ENCODE results near the gene FER. TPM values are rescaled to one million over a fixed set of nuclear protein-coding genes. Genes with fewer than 3 reads are reported as not detected.

FER gene
- total RNA-seq, 2 experiments from 2014 or later, result 14.2 to 15.9 TPM

GRCh38 chr5:109143031-109143430, 395.3 kb downstream of the FER start:
- no peaks in the 10 kb centered on the region for H3K9me3 ChIP-seq (ENCODE audit: control insufficient read depth in 1 of 2, insufficient read depth in 1 of 2, low read length in 2 of 2)
- no peak overlapping the region for H3K4me3 Mint-ChIP-seq
- H3K27ac ChIP-seq (ENCODE audit: low read depth in 1 of 2, low read length in 2 of 2), result no peak overlapping the region
- no peaks in the 10 kb centered on the region for H3K36me3 Mint-ChIP-seq (ENCODE audit: low read depth)
- no peaks in the 10 kb centered on the region for H3K27me3 Mint-ChIP-seq
- no peak overlapping the region for H3K27ac Mint-ChIP-seq
- CTCF ChIA-PET, result interaction anchor here (0.5 kb wide), 1 partner anchor 404 kb away, joined by 4 read pairs; no protein-coding TSS in a partner anchor
- TF ChIP-seq CTCF (IDR thresholded peaks at IDR 0.05), result no peak
- DNase-seq (no peak), ATAC-seq (ENCODE audit: poor library complexity) (no peak)
- no peaks in the 10 kb centered on the region for H3K9me3 Mint-ChIP-seq
- POLR2A ChIA-PET, result no interaction called here
- H3K4me3 ChIP-seq (ENCODE audit: low read length), result no peak overlapping the region
- no peaks in the 10 kb centered on the region for H3K4me1 ChIP-seq (ENCODE audit: insufficient read depth, low read length)
- no peaks in the 10 kb centered on the region for H3K27me3 ChIP-seq (ENCODE audit: control insufficient read depth in 1 of 2, insufficient read depth in 2 of 2, low read length in 2 of 2)
- intact Hi-C loops (cut with DNase I, micrococcal nuclease), result no loop called here
- no peaks in the 10 kb centered on the region for H3K36me3 ChIP-seq (ENCODE audit: insufficient read depth, low read length)
- H3K4me1 Mint-ChIP-seq (ENCODE audit: low read depth), result no peaks in the 10 kb centered on the region

- no peaks in the 10 kb centered on the region for H3K36me3 Mint-ChIP-seq (ENCODE audit: low read depth)
- CTCF ChIA-PET, result interaction anchor here (0.8 to 1.1 kb wide), 2 partner anchors 10 to 37 kb away, joined by 3 read pairs; no protein-coding TSS in a partner anchor
- H3K4me3 Mint-ChIP-seq, result no peak overlapping the region
- Histone ChIP-seq H3K4me1 (ENCODE audit: insufficient read depth, low read length) (no peaks in the 10 kb centered on the region), H3K4me3 (ENCODE audit: low read length) (no peak overlapping the region), H3K9me3 (ENCODE audit: control insufficient read depth in 1 of 2, insufficient read depth in 1 of 2, low read length in 2 of 2) (no peaks in the 10 kb centered on the region), H3K36me3 (ENCODE audit: insufficient read depth, low read length) (no peaks in the 10 kb centered on the region), H3K27me3 (ENCODE audit: control insufficient read depth in 1 of 2, insufficient read depth in 2 of 2, low read length in 2 of 2) (no peaks in the 10 kb centered on the region), H3K27ac (ENCODE audit: low read depth in 1 of 2, low read length in 2 of 2) (no peak overlapping the region)
- no peaks in the 10 kb centered on the region for H3K9me3 Mint-ChIP-seq
- no peak overlapping the region for H3K27ac Mint-ChIP-seq
- H3K4me1 Mint-ChIP-seq (ENCODE audit: low read depth), result no peaks in the 10 kb centered on the region
- POLR2A ChIA-PET, result interaction anchor here (0.6 kb wide), 1 partner anchor 283 kb away, joined by 3 read pairs; no protein-coding TSS in a partner anchor
- no peak for TF ChIP-seq CTCF (IDR thresholded peaks at IDR 0.05)
- intact Hi-C loops (cut with DNase I, micrococcal nuclease), result no loop called here
- ATAC-seq (ENCODE audit: poor library complexity) (no peak), DNase-seq (no peak)
- no peaks in the 10 kb centered on the region for H3K27me3 Mint-ChIP-seq
These were observed 397.4 kb downstream of the FER start for GRCh38 chr5:109145139-109145538.

- DNase-seq (no peak), ATAC-seq (ENCODE audit: poor library complexity) (no peak)
- Histone ChIP-seq H3K36me3 (ENCODE audit: insufficient read depth, low read length) (no peaks in the 10 kb centered on the region), H3K4me3 (ENCODE audit: low read length) (no peak overlapping the region), H3K9me3 (ENCODE audit: control insufficient read depth in 1 of 2, insufficient read depth in 1 of 2, low read length in 2 of 2) (no peaks in the 10 kb centered on the region), H3K4me1 (ENCODE audit: insufficient read depth, low read length) (no peaks in the 10 kb centered on the region), H3K27ac (ENCODE audit: low read depth in 1 of 2, low read length in 2 of 2) (no peak overlapping the region), H3K27me3 (ENCODE audit: control insufficient read depth in 1 of 2, insufficient read depth in 2 of 2, low read length in 2 of 2) (no peaks in the 10 kb centered on the region)
- Mint-ChIP-seq H3K36me3 (ENCODE audit: low read depth) (no peaks in the 10 kb centered on the region), H3K4me1 (ENCODE audit: low read depth) (no peaks in the 10 kb centered on the region), H3K27ac (no peak overlapping the region), H3K27me3 (no peaks in the 10 kb centered on the region), H3K4me3 (no peak overlapping the region), H3K9me3 (no peaks in the 10 kb centered on the region)
- CTCF ChIA-PET, result no interaction called here
- intact Hi-C loops (cut with DNase I, micrococcal nuclease), result no loop called here
- no peak for TF ChIP-seq CTCF (IDR thresholded peaks at IDR 0.05)
- POLR2A ChIA-PET, result no interaction called here
These were observed 398.9 kb downstream of the FER start for GRCh38 chr5:109146591-109146990.
